K562 (cell line): ENCODE data around the gene ANKRD11. TPM values are rescaled to one million over a fixed set of nuclear protein-coding genes. Genes with fewer than 3 reads are reported as not detected.

Source experiments
- AFF1 ChIP-seq, 2 experiments: fragments of 450-650 bp; IDR thresholded peaks; 2 replicates each; pipeline ENCODE4 v1.6.1; 2018; ENCODE audit warnings: mild to moderate bottlenecking in 2 of 2, low read depth in 1 of 2; ENCODE audit not compliant: partially characterized antibody in 2 of 2
- ARID4B ChIP-seq: sonication (generic); formaldehyde crosslinking; IDR thresholded peaks from 2 replicates; pipeline ENCODE4 v1.8.0; 2022; ENCODE audit warnings: mild to moderate bottlenecking, missing genetic modification reagents
- KDM5B ChIP-seq: fragments of 200-600 bp; sonication (generic); IDR thresholded peaks from 2 replicates; pipeline ENCODE4 v1.6.1; 2012; ENCODE audit warnings: low read depth, mild to moderate bottlenecking, moderate library complexity, low read length, control low read depth, inconsistent platforms; ENCODE audit not compliant: insufficient replicate concordance
- MNT ChIP-seq, 2 experiments: fragments of 450-650 bp; conservative IDR thresholded peaks; 2 replicates each; pipeline ENCODE4 v1.6.1; 2017; ENCODE audit warnings: mild to moderate bottlenecking in 2 of 2, moderate library complexity in 2 of 2
- MTA3 ChIP-seq: fragments of 450-650 bp; formaldehyde crosslinking; IDR thresholded peaks from 2 replicates; pipeline ENCODE4 v1.6.1; 2017; ENCODE audit warnings: mild to moderate bottlenecking, borderline replicate concordance
- NBN ChIP-seq: fragments of 450-650 bp; IDR thresholded peaks from 2 replicates; pipeline ENCODE4 v1.6.1; 2016; ENCODE audit warnings: low read depth, mild to moderate bottlenecking
- ZNF175 ChIP-seq: fragments of 200-800 bp; sonication (Bioruptor generic); IDR thresholded peaks from 2 replicates; pipeline ENCODE4 v1.6.1; 2016; ENCODE audit warnings: low read depth, mild to moderate bottlenecking, missing genetic modification characterization, missing compliant biosample characterization
- ZNF197 ChIP-seq: fragments of 200-800 bp; sonication (Bioruptor generic); IDR thresholded peaks from 2 replicates; pipeline ENCODE4 v1.6.1; 2016; ENCODE audit warnings: low read depth, missing genetic modification characterization, missing compliant biosample characterization
- ZNF217 ChIP-seq: sonication (generic); formaldehyde crosslinking; IDR thresholded peaks from 2 replicates; pipeline ENCODE4 v1.8.0; 2022; ENCODE audit warnings: mild to moderate bottlenecking, missing genetic modification reagents
- ZNF232 ChIP-seq: sonication (generic); formaldehyde crosslinking; IDR thresholded peaks from 2 replicates; pipeline ENCODE4 v1.8.0; 2022; ENCODE audit warnings: mild to moderate bottlenecking, missing genetic modification reagents
- ZNF253 ChIP-seq: fragments of 250-450 bp; sonication (Bioruptor Pico); conservative IDR thresholded peaks from 2 replicates; pipeline ENCODE4 v1.6.1; 2021; ENCODE audit warnings: mild to moderate bottlenecking
- ZNF431 ChIP-seq: sonication (generic); formaldehyde crosslinking; IDR thresholded peaks from 2 replicates; pipeline ENCODE4 v1.8.0; 2022; ENCODE audit warnings: mild to moderate bottlenecking, missing genetic modification reagents
- ZNF445 ChIP-seq: fragments of 250-450 bp; sonication (Bioruptor Pico); IDR thresholded peaks from 2 replicates; pipeline ENCODE4 v1.4.0; 2020; ENCODE audit warnings: low read depth, mild to moderate bottlenecking, moderate library complexity
- polyA plus RNA-seq, 8 experiments: library from polyadenylated mRNA; depleted of rRNA in 4 of 8; stranded (reverse) in 5 of 8; unstranded in 3 of 8; fragments of >200 nt; fragmentation: Nextera tagmentation in 2 of 8; fragmentation: Illumina TruSeq in 1 of 8; extraction: Ambion mirVana in 2 of 8; extraction: Trizol in 1 of 8; gene quantifications; 2 replicates each; pipeline versions ENCODE4 v1.2.1 to v1.2.3, GENCODE V29; 2011 to 2014; ENCODE audit warnings: inconsistent platforms in 1 of 8, missing spikeins in 1 of 8
- total RNA-seq, 7 experiments: library from RNA; depleted of rRNA in 6 of 7; stranded (reverse); fragments of >200 nt in 6 of 7; fragmentation: Illumina TruSeq in 2 of 7; extraction: Trizol in 2 of 7; gene quantifications; 2 replicates each; pipeline versions ENCODE4 v1.2.1 to v1.2.3, GENCODE V29; 2011 to 2021; ENCODE audit warnings: low replicate concordance in 1 of 7
- TF ChIP-seq, protein P1 (sequence below): IDR thresholded peaks from 3 replicates; pipeline ENCODE4 v1.6.1; 2011; ENCODE audit warnings: borderline replicate concordance, mild to moderate bottlenecking; ENCODE audit not compliant: insufficient read length, insufficient read depth

The ANKRD11 gene
- total and polyA plus RNA-seq, 9 of the 15 experiments (the other 6 are each of a cell fraction or from before 2014, with no cell fraction given) = 4.7 to 126 (median 31.7) TPM

- TF ChIP-seq MTA3 (peak; percentile 80; the same call in 1 of the 2 replicates), NBN (peak; percentile 87; the same call in 1 of the 2 replicates), ARID4B (no peak), ZNF197 (CRISPR knock-in tag) (no peak), KDM5B (peak; percentile 88), ZNF445 (CRISPR knock-in tag) (no peak), ZNF217 (CRISPR knock-in tag) (no peak), AFF1 (IDR thresholded peaks at IDR 0.05; ENCODE audit: low read depth in 1 of 2, partially characterized antibody in 2 of 2) (peak in 1 of 2 experiments; percentile 71), ZNF232 (CRISPR knock-in tag) (no peak), ZNF175 (CRISPR knock-in tag) (peak; percentile 71; the same call in 1 of the 2 replicates), ZNF431 (CRISPR knock-in tag) (no peak), ZNF253 (CRISPR knock-in tag) (no peak), MNT (conservative IDR thresholded peaks at IDR 0.05) (peak; percentile 40 to 78; a peak in 1 of 4 replicates)
- TF ChIP-seq, protein P1, sequence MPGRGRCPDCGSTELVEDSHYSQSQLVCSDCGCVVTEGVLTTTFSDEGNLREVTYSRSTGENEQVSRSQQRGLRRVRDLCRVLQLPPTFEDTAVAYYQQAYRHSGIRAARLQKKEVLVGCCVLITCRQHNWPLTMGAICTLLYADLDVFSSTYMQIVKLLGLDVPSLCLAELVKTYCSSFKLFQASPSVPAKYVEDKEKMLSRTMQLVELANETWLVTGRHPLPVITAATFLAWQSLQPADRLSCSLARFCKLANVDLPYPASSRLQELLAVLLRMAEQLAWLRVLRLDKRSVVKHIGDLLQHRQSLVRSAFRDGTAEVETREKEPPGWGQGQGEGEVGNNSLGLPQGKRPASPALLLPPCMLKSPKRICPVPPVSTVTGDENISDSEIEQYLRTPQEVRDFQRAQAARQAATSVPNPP = no peak
Measured at GRCh38 chr16:89505204-89506112, 15.1 kb upstream of the ANKRD11 start (continued).
